ENCODE measurements around the gene SAMMSON.

DNA sequence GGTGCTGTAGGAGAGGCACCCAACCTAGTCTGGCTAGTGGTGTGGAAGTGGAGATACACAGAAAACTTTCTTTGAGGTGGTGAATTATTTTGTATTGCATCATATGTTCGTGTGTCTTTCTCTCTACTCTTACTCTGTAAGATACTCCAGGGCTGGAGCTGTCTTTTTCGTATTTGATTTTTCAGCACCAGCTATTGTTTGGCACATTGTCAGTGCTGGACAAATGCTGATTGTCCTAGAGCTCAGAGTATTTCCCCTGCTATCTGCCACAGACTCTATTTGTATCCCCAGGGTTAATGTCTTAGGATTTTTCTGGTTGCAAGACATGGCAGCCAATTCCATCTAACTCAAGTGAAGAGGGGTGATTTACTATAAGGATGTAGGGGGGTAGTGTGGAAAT, 110.5 kb downstream of the SAMMSON start:
- TF ChIP-seq, protein P1, sequence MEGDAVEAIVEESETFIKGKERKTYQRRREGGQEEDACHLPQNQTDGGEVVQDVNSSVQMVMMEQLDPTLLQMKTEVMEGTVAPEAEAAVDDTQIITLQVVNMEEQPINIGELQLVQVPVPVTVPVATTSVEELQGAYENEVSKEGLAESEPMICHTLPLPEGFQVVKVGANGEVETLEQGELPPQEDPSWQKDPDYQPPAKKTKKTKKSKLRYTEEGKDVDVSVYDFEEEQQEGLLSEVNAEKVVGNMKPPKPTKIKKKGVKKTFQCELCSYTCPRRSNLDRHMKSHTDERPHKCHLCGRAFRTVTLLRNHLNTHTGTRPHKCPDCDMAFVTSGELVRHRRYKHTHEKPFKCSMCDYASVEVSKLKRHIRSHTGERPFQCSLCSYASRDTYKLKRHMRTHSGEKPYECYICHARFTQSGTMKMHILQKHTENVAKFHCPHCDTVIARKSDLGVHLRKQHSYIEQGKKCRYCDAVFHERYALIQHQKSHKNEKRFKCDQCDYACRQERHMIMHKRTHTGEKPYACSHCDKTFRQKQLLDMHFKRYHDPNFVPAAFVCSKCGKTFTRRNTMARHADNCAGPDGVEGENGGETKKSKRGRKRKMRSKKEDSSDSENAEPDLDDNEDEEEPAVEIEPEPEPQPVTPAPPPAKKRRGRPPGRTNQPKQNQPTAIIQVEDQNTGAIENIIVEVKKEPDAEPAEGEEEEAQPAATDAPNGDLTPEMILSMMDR (IDR thresholded peaks at IDR 0.05; ENCODE audit: low read depth, low read length, poor library complexity, severe bottlenecking) = no peak
- no peak for TF ChIP-seq EZH2phosphoT487 (IDR thresholded peaks at IDR 0.05; ENCODE audit: borderline replicate concordance, low read length)
